Measurements from ENCODE around the gene XAB2. TPM values are rescaled to one million over a fixed set of nuclear protein-coding genes. Genes with fewer than 3 reads are reported as not detected.

The XAB2 gene
- total and polyA plus RNA-seq, 8 donors, result 16.8 to 71.5 (median 23.8) TPM

DNA sequence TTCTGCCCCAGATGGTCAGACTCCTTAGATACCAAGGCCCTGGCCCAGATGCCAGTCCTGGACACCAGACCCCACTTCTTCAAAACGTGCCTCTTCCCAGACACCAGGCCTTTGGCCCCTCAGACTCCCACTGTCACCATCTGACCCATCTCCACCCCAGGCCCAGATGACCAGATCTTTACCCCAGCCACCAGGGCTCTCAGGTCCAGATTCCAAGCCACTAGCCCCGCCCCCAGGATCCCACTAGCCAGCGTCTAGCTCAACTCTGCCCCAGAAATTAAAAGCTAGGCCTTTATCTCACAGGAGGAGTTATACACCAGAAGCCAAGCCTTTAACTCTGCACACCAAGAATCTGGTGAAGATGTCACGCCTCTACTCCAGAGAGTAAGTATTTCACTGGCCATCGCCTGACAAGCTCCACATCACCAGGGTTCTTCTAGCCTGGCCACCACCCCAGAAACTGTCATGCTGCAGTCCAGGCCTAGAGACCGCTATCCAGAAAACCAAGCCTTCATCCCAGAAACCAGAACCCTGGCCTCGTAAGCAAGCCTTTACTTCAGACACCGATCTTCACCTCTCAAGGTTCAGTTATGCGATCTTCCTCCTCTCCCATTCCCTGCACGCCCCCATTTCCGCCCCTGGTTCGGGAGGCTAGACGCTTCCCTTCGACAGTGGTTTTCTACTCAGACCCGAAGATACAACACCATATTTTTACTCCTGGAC is 595 bp downstream of the XAB2 start:
- Histone ChIP-seq H3K27ac (peak overlapping the region; percentile 44 to 73 (median 63)), H3K36me3 (peaks cover 0 to 11% (median 0%) of the 10 kb centered on the region in 3 donors), H3K4me1 (peaks cover 11 to 16% (median 16%) of the 10 kb centered on the region in 3 donors), H3K4me3 (peak overlapping the region; percentile 73 to 97 (median 83)), H3K27me3 (no peaks in the 10 kb centered on the region), H3K9me3 (no peaks in the 10 kb centered on the region)
- intact Hi-C loops (cut with DNase I), result no loop called here
- TF ChIP-seq, protein P1, sequence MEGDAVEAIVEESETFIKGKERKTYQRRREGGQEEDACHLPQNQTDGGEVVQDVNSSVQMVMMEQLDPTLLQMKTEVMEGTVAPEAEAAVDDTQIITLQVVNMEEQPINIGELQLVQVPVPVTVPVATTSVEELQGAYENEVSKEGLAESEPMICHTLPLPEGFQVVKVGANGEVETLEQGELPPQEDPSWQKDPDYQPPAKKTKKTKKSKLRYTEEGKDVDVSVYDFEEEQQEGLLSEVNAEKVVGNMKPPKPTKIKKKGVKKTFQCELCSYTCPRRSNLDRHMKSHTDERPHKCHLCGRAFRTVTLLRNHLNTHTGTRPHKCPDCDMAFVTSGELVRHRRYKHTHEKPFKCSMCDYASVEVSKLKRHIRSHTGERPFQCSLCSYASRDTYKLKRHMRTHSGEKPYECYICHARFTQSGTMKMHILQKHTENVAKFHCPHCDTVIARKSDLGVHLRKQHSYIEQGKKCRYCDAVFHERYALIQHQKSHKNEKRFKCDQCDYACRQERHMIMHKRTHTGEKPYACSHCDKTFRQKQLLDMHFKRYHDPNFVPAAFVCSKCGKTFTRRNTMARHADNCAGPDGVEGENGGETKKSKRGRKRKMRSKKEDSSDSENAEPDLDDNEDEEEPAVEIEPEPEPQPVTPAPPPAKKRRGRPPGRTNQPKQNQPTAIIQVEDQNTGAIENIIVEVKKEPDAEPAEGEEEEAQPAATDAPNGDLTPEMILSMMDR (IDR thresholded peaks at IDR 0.05), result no peak
- ATAC-seq (no peak), FAIRE-seq (no peak), DNase-seq (no peak)
- 2 to 3% methylated on average over 15 of the region's 15 CpGs for WGBS, 2 donors

DNA sequence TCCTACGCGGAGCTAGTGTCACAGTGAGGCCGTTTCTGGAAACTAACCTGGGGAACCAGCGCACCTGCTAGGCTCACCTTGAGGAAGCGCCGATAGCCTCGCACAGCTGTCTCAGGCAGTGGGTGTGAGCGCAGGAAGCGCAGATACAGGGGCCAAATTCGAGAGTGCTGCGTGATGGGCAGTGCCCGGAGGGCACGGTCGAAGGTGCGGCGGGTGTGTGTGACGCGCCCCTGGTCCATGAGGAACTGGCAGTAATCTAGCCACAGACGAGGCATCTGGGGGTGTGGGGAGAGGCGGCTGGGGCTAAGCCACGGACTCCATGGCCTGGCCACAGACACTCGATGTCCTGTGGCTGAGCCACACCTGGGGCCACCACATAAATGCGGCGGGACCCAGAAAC is 2.2 kb downstream of the XAB2 start:
- WGBS, 2 donors, result 84 to 92% methylated on average over 24 of the region's 24 CpGs
- no peak overlapping the region for H3K4me3 ChIP-seq
- no peak for ATAC-seq
- peaks cover 0 to 27% (median 11%) of the 10 kb centered on the region in 3 donors for H3K36me3 ChIP-seq
- no peak for FAIRE-seq
- no peak overlapping the region for H3K27ac ChIP-seq
- no peaks in the 10 kb centered on the region for H3K27me3 ChIP-seq
- TF ChIP-seq, protein P1 (IDR thresholded peaks at IDR 0.05), result no peak
- peaks cover 11 to 16% (median 16%) of the 10 kb centered on the region in 3 donors for H3K4me1 ChIP-seq
- no peaks in the 10 kb centered on the region for H3K9me3 ChIP-seq
- no peak for DNase-seq
- intact Hi-C loops (cut with DNase I), result no loop called here

DNA sequence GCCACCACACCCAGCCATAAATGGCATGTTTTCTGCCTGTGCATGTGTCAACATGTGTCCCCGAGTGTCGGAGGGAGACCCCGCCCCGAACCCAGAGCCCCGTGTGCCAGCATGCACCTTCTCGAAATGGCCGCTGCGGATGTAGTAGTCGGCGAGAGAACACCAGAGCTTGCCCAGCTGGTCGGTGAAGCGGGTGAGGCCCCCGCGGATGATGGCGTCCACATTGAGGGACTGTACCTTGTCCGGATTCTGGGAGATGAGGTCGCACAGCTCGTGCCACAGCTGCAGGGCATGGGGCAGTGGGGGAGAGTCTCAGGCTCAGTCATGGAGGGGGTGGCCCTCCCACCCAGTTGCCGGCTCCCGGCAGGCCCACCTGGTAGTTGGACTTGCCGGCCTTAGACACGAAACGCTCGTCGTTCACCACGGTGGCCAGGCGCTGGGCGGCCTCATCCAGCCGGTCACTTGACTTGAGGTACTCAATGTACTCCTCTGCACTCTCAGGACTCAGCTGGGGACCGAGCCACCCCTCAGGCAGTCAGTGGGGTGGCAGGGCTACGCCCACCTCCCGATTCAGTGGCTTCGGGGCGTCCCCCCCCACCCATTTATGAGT is 3.5 kb downstream of the XAB2 start:
- peak in 1 of 6 donors; percentile 72 for DNase-seq
- no peaks in the 10 kb centered on the region for H3K9me3 ChIP-seq
- intact Hi-C loops (cut with DNase I), result no loop called here
- peaks cover 10 to 16% (median 15%) of the 10 kb centered on the region in 3 donors for H3K4me1 ChIP-seq
- FAIRE-seq, result no peak
- H3K27me3 ChIP-seq, result no peaks in the 10 kb centered on the region
- TF ChIP-seq, protein P1 (IDR thresholded peaks at IDR 0.05), result no peak
- H3K36me3 ChIP-seq, result peaks cover 0 to 34% (median 18%) of the 10 kb centered on the region in 3 donors
- WGBS, 2 donors, result 95 to 96% methylated on average over 33 to 34 of the region's 34 CpGs
- H3K27ac ChIP-seq, result no peak overlapping the region
- ATAC-seq, result no peak
- H3K4me3 ChIP-seq, result no peak overlapping the region

DNA sequence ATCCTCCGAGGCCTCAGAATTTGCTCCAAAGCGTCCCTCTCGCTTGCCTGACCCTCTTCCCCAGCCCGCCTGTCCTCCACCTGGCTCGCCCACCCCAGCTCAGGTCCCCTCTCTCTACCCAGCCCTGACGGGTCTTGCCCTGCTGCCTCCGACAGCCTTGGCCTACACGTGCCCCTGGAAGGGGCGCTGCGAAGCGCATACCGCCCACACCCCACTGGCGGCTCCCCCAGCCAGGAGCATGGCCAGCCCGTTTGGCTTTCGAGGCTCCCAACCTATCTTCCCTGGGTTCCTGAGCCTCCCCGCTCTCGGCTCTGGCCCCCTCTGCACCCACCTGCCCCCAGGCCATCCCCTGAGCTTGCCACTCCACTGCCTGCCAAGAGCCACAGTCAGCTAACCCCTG is 4.5 kb downstream of the XAB2 start:
- H3K36me3 ChIP-seq, result peaks cover 0 to 42% (median 24%) of the 10 kb centered on the region in 3 donors

More for the DNA sequence above, 4.5 kb downstream of the XAB2 start:
- no peak overlapping the region for H3K27ac ChIP-seq
- H3K4me3 ChIP-seq, result no peak overlapping the region
- intact Hi-C loops (cut with DNase I), result no loop called here
- DNase-seq (peak in 1 of 6 donors; percentile 70), ATAC-seq (no peak), FAIRE-seq (no peak)
- TF ChIP-seq, protein P1 (IDR thresholded peaks at IDR 0.05), result no peak
- H3K27me3 ChIP-seq, result no peaks in the 10 kb centered on the region
- H3K9me3 ChIP-seq, result no peaks in the 10 kb centered on the region
- H3K4me1 ChIP-seq, result peaks cover 12 to 16% (median 14%) of the 10 kb centered on the region in 3 donors
- WGBS, 2 donors, result 92 to 94% methylated on average over 17 of the region's 17 CpGs
